GM23248 (cell line): ENCODE data around the gene PLEKHG3. TPM values are rescaled to one million over a fixed set of nuclear protein-coding genes. Genes with fewer than 3 reads are reported as not detected.
A peak's percentile ranks its signal among the peaks of the same experiment; 100 is the strongest.

ENCODE experiments used
- DNase-seq: peaks from one replicate; pipeline ENCODE4 v3.0.0-alpha.2; 2015
- H2AFZ ChIP-seq: fragments of 200-600 bp; sonication (generic); 2 replicates; pipeline ENCODE4 v1.6.1; 2016; ENCODE audit warnings: antibody characterized with exemption
- H3F3A ChIP-seq: fragments of 200-600 bp; sonication (generic); 2 replicates; pipeline ENCODE4 v1.6.1; 2016; ENCODE audit warnings: mild to moderate bottlenecking, antibody characterized with exemption, mixed run types; ENCODE audit not compliant: insufficient read depth
- H3K27ac ChIP-seq: fragments of 200-600 bp; sonication (generic); 2 replicates; pipeline ENCODE4 v1.5.1; 2016; ENCODE audit warnings: mild to moderate bottlenecking
- H3K27me3 ChIP-seq: fragments of 200-600 bp; sonication (generic); replicated peaks from 2 replicates; pipeline ENCODE4 v1.6.1; 2016; ENCODE audit warnings: mild to moderate bottlenecking; ENCODE audit not compliant: insufficient read depth
- H3K36me3 ChIP-seq: fragments of 200-600 bp; sonication (generic); 2 replicates; pipeline ENCODE4 v1.6.1; 2016; ENCODE audit warnings: low read depth, mild to moderate bottlenecking
- H3K4me1 ChIP-seq: fragments of 200-600 bp; sonication (generic); 2 replicates; pipeline ENCODE4 v1.6.1; 2016; ENCODE audit warnings: mild to moderate bottlenecking; ENCODE audit not compliant: insufficient read depth
- H3K4me2 ChIP-seq: fragments of 200-600 bp; sonication (generic); one replicate; pipeline ENCODE4 v1.6.1; 2016; ENCODE audit warnings: mild to moderate bottlenecking; ENCODE audit not compliant: unreplicated experiment
- H3K4me3 ChIP-seq: fragments of 200-600 bp; sonication (generic); 2 replicates; pipeline ENCODE4 v1.5.1; 2016; ENCODE audit warnings: mild to moderate bottlenecking
- H3K79me2 ChIP-seq: fragments of 200-600 bp; sonication (generic); 2 replicates; pipeline ENCODE4 v1.6.1; 2016; ENCODE audit warnings: mild to moderate bottlenecking; ENCODE audit not compliant: insufficient read depth
- H3K9ac ChIP-seq: fragments of 200-600 bp; sonication (generic); 2 replicates; pipeline ENCODE4 v1.6.1; 2016; ENCODE audit warnings: mild to moderate bottlenecking
- H3K9me2 ChIP-seq: fragments of 200-600 bp; sonication (generic); 2 replicates; pipeline ENCODE4 v1.6.1; 2016; ENCODE audit warnings: mixed run types, mild to moderate bottlenecking, moderate library complexity; ENCODE audit not compliant: insufficient read depth
- H3K9me3 ChIP-seq: fragments of 200-600 bp; sonication (generic); one replicate; pipeline ENCODE4 v1.6.1; 2017; ENCODE audit warnings: low read depth
- H4K20me1 ChIP-seq: fragments of 200-600 bp; sonication (generic); 2 replicates; pipeline ENCODE4 v1.6.0; 2016; ENCODE audit not compliant: insufficient read depth
- EZH2 ChIP-seq: fragments of 200-600 bp; sonication (generic); IDR thresholded peaks from 2 replicates; pipeline ENCODE4 v1.6.1; 2018; ENCODE audit warnings: antibody characterized with exemption, mild to moderate bottlenecking; ENCODE audit not compliant: insufficient read depth, poor library complexity, severe bottlenecking
- EZH2phosphoT487 ChIP-seq: fragments of 200-600 bp; sonication (generic); IDR thresholded peaks from 2 replicates; pipeline ENCODE4 v1.6.1; 2018; ENCODE audit warnings: antibody characterized with exemption, moderate library complexity, mild to moderate bottlenecking, low read depth; ENCODE audit not compliant: insufficient read depth
- WGBS, 2 experiments: methylation state at CpG; one replicate each; pipeline ENCODE4 v1.1.6; 2015 to 2017; ENCODE audit warnings: low lambda C conversion rate in 2 of 2, low coverage in 1 of 2; ENCODE audit errors: missing lambda C conversion rate in 2 of 2; 5-methylcytosine and 5-hydroxymethylcytosine counted together
- in situ Hi-C: fragments of 300-500 bp; cut with MboI; formaldehyde crosslinking; loops from 2 replicates; pipeline ENCODE4 v1.15.0; 2020
- polyA plus RNA-seq: library from polyadenylated mRNA; unstranded; fragments of >200 nt; fragmentation: Nextera tagmentation; extraction: Ambion mirVana; gene quantifications from 2 replicates; pipeline ENCODE4 v1.2.1, GENCODE V29; 2016
- total RNA-seq: library from RNA; depleted of rRNA; stranded (reverse); fragments of >200 nt; shearing (Covaris generic); gene quantifications from 2 replicates; pipeline ENCODE4 v1.2.3, GENCODE V29; 2014

Gene PLEKHG3
- total and polyA plus RNA-seq, 2 experiments from 2014 or later: 2.1 to 6.9 TPM

DNA sequence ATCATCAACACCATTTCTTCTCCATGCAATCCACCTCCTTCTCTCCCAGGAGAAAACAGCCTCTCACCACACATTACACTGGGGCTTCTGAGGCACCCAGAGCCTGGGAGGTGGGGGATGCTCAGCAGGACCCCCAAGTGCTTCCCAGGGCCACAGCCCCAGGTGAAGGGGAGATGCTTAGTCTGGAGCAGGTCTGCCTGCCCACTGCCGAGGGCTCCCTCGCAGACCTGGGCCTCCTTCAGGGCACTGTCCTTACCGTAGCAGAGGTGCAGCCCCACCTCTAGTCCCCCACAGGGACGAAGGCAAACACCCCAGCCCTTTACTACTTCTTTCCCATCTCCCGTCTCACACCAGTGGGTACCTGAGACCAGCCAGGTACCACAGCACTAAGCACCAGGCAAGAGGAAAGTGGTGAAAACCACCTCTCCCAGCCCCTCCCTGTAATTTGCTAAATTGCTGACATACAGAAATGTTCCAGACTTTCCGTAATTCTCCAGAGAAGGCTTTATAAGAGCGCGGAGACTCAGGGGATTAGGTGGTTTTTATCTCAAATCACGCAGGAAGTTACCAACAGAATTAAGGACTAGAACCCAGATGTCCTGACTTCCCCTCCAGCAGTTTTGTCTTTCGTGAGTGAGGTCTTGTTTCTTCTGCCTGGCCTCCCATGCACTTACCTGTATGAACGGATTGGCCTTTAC lies 59.0 kb downstream of the PLEKHG3 start:
- Histone ChIP-seq H3F3A (peaks cover 23% of the 10 kb centered on the region), H3K27ac (no peak overlapping the region), H3K9me2 (no peaks in the 10 kb centered on the region), H3K36me3 (no peaks in the 10 kb centered on the region), H3K9ac (no peak overlapping the region), H3K4me1 (peaks cover 29% of the 10 kb centered on the region), H3K79me2 (no peaks in the 10 kb centered on the region), H2AFZ (no peak overlapping the region), H4K20me1 (no peaks in the 10 kb centered on the region), H3K4me2 (no peak overlapping the region), H3K9me3 (no peaks in the 10 kb centered on the region), H3K4me3 (no peak overlapping the region), H3K27me3 (no peaks in the 10 kb centered on the region)
- in situ Hi-C loops: no loop called here
- TF ChIP-seq EZH2phosphoT487 (no peak), EZH2 (no peak)
- no peak for DNase-seq
- 97 to 99% methylated on average over 11 of the region's 11 CpGs for WGBS, 2 experiments

DNA sequence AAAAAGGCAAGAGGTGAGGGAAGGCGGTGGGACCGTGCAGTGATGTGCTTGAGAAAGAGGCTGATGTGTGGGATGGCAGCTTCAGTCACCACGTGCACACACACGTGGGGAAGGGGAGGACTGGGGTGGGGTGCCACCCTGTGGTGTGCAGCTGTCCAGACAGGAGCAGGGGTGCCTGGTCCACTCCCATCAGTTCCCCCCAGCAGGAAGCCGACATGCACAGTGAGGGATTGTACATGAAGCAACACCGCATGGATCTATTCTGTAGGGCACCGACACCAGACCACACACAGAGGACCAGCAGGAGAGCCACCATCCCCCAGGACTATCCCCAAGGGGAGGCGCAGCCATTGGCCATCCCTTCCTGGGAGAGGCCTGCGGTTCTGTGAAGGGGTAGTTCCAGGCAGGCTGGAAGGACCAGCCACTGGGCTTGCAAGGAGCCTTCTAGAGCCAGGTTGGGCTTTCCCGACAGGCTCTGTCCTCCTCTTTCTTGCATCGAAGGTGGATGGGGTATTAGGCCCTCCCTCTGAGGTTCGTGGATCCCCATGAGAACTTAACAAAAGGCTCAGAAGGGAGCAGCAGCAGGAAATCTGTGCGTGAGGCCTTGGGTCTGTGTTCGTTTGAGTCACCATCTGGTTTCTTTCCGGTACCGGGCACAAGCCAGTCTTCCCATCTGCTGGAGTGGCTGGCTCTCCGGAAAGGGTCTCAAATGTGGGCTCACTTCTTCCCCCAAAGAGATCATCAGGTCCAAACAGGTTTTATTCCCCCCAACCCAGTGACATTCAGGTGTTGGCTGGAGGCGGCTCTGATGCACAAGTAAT lies 59.8 kb downstream of the PLEKHG3 start:
- in situ Hi-C loops: no loop called here
- Histone ChIP-seq H3K4me2 (peak overlapping the region; percentile 66), H2AFZ (peak overlapping the region; percentile 62), H3K27ac (peak overlapping the region; percentile 10; the same call in 1 of the 2 replicates), H3K9me2 (no peaks in the 10 kb centered on the region), H3K4me1 (peaks cover 21% of the 10 kb centered on the region), H3K9me3 (no peaks in the 10 kb centered on the region), H3K36me3 (no peaks in the 10 kb centered on the region), H3F3A (peaks cover 23% of the 10 kb centered on the region), H3K4me3 (peak overlapping the region; percentile 56), H3K9ac (peak overlapping the region; percentile 60), H3K27me3 (no peaks in the 10 kb centered on the region), H3K79me2 (no peaks in the 10 kb centered on the region), H4K20me1 (no peaks in the 10 kb centered on the region)
- peak; percentile 74 for DNase-seq
- TF ChIP-seq EZH2: no peak
- TF ChIP-seq EZH2phosphoT487: no peak
- 55 to 60% methylated on average over 18 of the region's 18 CpGs for WGBS, 2 experiments

DNA sequence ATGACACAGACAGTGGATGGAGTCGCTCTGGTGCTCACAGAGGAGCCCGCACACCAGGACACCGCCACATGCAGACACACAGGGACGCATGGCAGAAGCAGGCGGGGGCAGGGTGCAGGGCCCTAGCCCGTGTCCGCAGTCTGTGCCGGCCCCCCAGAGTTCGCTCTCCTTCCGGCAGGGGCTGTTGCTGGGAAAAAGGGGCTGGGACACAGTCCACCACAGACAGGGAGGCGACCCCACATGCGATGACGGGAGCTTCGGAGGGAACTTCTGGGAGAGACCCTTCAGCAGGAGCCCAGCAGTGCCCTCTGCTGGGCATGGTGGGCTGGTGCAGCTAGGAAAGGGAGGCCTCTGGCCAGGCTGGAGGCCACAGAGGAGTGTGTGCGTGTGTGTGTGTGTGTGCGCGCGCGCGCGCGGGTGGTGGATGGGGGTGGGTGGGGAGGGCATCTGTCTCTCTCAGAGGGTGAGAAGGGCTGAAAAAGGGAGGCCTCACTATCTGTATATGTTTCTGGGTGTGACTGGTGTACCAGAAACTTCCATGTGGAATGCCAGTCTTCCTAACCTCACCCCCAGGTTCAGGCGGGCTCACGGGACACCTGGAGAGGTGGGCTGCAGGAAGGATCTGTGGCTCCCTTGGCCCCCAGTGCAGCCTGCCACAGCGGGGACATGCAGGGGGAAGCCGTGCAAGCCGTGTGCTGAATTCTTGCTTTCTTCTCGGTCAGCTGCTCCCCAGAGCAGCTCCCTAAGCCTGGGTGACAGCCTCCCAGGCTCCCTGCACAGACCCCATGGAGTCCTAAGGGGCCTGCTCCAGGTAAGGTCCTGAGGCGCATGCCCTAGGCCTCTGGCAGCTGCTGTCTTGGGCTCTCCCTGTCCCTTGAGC lies 60.7 kb downstream of the PLEKHG3 start:
- WGBS, 2 experiments: 17 to 30% methylated on average over 21 to 28 of the region's 29 CpGs
- Histone ChIP-seq H3K9ac (peak overlapping the region; percentile 60), H3K27ac (peak overlapping the region; percentile 10; the same call in 1 of the 2 replicates), H4K20me1 (no peaks in the 10 kb centered on the region), H3K9me3 (no peaks in the 10 kb centered on the region), H3K4me3 (peak overlapping the region; percentile 56), H3K36me3 (no peaks in the 10 kb centered on the region), H3K4me2 (peak overlapping the region; percentile 66), H2AFZ (peak overlapping the region; percentile 62), H3K79me2 (no peaks in the 10 kb centered on the region), H3K27me3 (no peaks in the 10 kb centered on the region), H3F3A (peaks cover 23% of the 10 kb centered on the region), H3K4me1 (peaks cover 18% of the 10 kb centered on the region), H3K9me2 (no peaks in the 10 kb centered on the region)
- in situ Hi-C loops: no loop called here
- no peak for TF ChIP-seq EZH2
- no peak for TF ChIP-seq EZH2phosphoT487
- peak; percentile 77 for DNase-seq

DNA sequence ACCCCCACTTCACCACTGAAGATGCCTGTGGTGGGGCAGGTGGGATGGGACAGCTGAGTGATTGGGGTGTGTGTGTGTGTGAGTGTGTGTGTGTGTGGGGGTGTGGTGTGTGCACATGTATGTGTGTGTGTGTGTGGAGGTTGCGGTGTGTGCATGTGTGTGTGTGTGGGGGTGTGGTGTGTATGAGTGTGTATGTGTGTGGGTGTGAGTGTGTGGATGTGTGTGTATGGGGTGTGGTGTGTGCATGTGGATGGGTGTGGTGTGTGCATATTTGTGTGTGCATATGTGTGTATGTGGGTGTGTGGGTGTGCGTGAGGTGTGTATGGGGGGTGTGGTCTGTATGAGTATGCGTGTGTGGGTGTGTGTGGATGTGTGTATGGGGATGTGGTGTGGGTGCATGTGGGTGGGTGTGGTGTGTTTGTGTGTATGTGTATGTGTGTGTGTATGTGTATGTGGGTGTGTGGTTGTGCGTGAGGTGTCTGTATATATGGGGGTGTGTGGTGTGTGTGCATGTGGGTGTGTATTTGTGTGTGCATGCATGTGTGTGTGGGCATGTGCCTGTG lies 61.6 kb downstream of the PLEKHG3 start:
- no peak overlapping the region for H3K9ac ChIP-seq
- no peak for TF ChIP-seq EZH2
- peaks cover 20% of the 10 kb centered on the region for H3F3A ChIP-seq
- no peak overlapping the region for H3K4me3 ChIP-seq
- H3K9me3 ChIP-seq: no peaks in the 10 kb centered on the region
- H3K27ac ChIP-seq: no peak overlapping the region
- in situ Hi-C loops: no loop called here
- no peaks in the 10 kb centered on the region for H4K20me1 ChIP-seq
- no peak overlapping the region for H2AFZ ChIP-seq
- H3K36me3 ChIP-seq: no peaks in the 10 kb centered on the region
- H3K9me2 ChIP-seq: no peaks in the 10 kb centered on the region
- DNase-seq: no peak
- 91 to 95% methylated on average over 4 of the region's 4 CpGs for WGBS, 2 experiments
- H3K79me2 ChIP-seq: no peaks in the 10 kb centered on the region
- H3K27me3 ChIP-seq: no peaks in the 10 kb centered on the region
- no peak overlapping the region for H3K4me2 ChIP-seq
- H3K4me1 ChIP-seq: peaks cover 18% of the 10 kb centered on the region
